ENCODE data around the gene CLSTN3. TPM values are rescaled to one million over a fixed set of nuclear protein-coding genes. Genes with fewer than 3 reads are reported as not detected.

CLSTN3 gene
- total and polyA plus RNA-seq, 10 of the 15 experiments (the other 5 are each of a cell fraction or from before 2014, with no cell fraction given), result 0.09 to 35.9 (median 11.3) TPM

GRCh38 chr12:7108796-7109571 lies 21.2 kb upstream of the CLSTN3 start, which contains the start of gene C1RL (continued):
- TF ChIP-seq HDAC2 (IDR thresholded peaks at IDR 0.05) (no peak), BRCA1 (IDR thresholded peaks at IDR 0.05; ENCODE audit: low read depth, low read length) (no peak), KDM1A (IDR thresholded peaks at IDR 0.05; ENCODE audit: borderline replicate concordance) (no peak), MXI1 (IDR thresholded peaks at IDR 0.05; ENCODE audit: low read depth, low read length) (peak; percentile 29; the same call in 1 of the 2 replicates), JUND (IDR thresholded peaks at IDR 0.05; ENCODE audit: low read depth, low read length) (no peak), JUNB (IDR thresholded peaks at IDR 0.05) (no peak), RELA (IDR thresholded peaks at IDR 0.05; ENCODE audit: borderline replicate concordance, partially characterized antibody) (no peak), GATAD2B (conservative IDR thresholded peaks at IDR 0.05; ENCODE audit: low read depth) (no peak), ZZZ3 (IDR thresholded peaks at IDR 0.05; ENCODE audit: control insufficient read depth, insufficient read length, low read depth) (no peak), MYB (IDR thresholded peaks at IDR 0.05; ENCODE audit: borderline replicate concordance, low read depth, low read length) (no peak), IRF5 (IDR thresholded peaks at IDR 0.05; ENCODE audit: borderline replicate concordance) (no peak), ATF7 (IDR thresholded peaks at IDR 0.05; ENCODE audit: low read depth) (no peak), NBN (IDR thresholded peaks at IDR 0.05) (peak; percentile 62), CHD4 (IDR thresholded peaks at IDR 0.05) (no peak), TCF7 (IDR thresholded peaks at IDR 0.05; ENCODE audit: borderline replicate concordance) (no peak)
